T-cell (primary cell): ENCODE data around the gene ASB18. TPM values are rescaled to one million over a fixed set of nuclear protein-coding genes. Genes with fewer than 3 reads are reported as not detected.

Source experiments
- ATAC-seq, 4 experiments: fragments of 200-7000 bp in 3 of 4; fragments of 150-1000 bp in 1 of 4; cut with Tn5 transposase; replicated peaks in 1 of 4; 1 replicate in 3 of 4; 2 replicates in 1 of 4; pipeline ENCODE4 v1.10.0; 2021; ENCODE audit warnings: moderate library complexity in 3 of 4, mild to moderate bottlenecking in 2 of 4, moderate number of reproducible peaks in 1 of 4
- CTCF ChIA-PET, 2 donors: fragments of 300-600 bp; sonication (Branson Sonifier 250); formaldehyde crosslinking; loops; one replicate each; lab custom pipeline; 2022; ENCODE audit warnings: antibody characterized with exemption in 2 of 2; lab: Charles Lee
- POLR2A ChIA-PET, 2 donors: fragments of 300-600 bp; sonication (Branson Sonifier 250); formaldehyde crosslinking; loops; one replicate each; lab custom pipeline; 2022; ENCODE audit warnings: antibody characterized with exemption in 2 of 2; lab: Charles Lee
- DNase-seq, 35 experiments: peaks; one replicate each; pipeline versions ENCODE4 v3.0.0 to v3.0.0-alpha.2; 2013 to 2023
- H3K27ac ChIP-seq: one replicate; pipeline ENCODE4 v1.5.1; 2013; ENCODE audit warnings: low read length
- H3K27me3 ChIP-seq, 2 experiments: replicated peaks in 1 of 2; 1 replicate in 1 of 2; 2 replicates in 1 of 2; pipeline versions ENCODE4 v1.6.1 to v1.7.0; 2013; ENCODE audit warnings: low read length in 1 of 2, mixed read lengths in 1 of 2; ENCODE audit not compliant: control insufficient read depth in 2 of 2, insufficient read depth in 2 of 2; ENCODE audit errors: extremely low read depth in 1 of 2
- H3K36me3 ChIP-seq, 2 donors: 1 replicate in 1 of 2; 2 replicates in 1 of 2; pipeline versions ENCODE4 v1.6.1 to v1.7.0; 2013; ENCODE audit warnings: low read length in 1 of 2; ENCODE audit not compliant: control insufficient read depth in 2 of 2, insufficient read depth in 1 of 2; ENCODE audit errors: extremely low read depth in 1 of 2
- H3K4me1 ChIP-seq, 2 experiments: 1 replicate in 1 of 2; 2 replicates in 1 of 2; pipeline versions ENCODE4 v1.6.1 to v1.7.0; 2013; ENCODE audit warnings: low read length in 2 of 2, mixed read lengths in 1 of 2; ENCODE audit not compliant: insufficient read depth in 2 of 2, control insufficient read depth in 1 of 2; ENCODE audit errors: extremely low read depth in 1 of 2
- H3K4me3 ChIP-seq, 2 donors: 1 replicate in 1 of 2; 2 replicates in 1 of 2; pipeline versions ENCODE4 v1.5.1 to v1.7.0; 2013; ENCODE audit warnings: mild to moderate bottlenecking in 2 of 2, low read length in 1 of 2, moderate library complexity in 1 of 2; ENCODE audit not compliant: control insufficient read depth in 1 of 2; ENCODE audit errors: extremely low read depth in 1 of 2
- H3K9me3 ChIP-seq: 2 replicates; pipeline ENCODE4 v1.7.0; 2013
- H3K27ac Mint-ChIP-seq, 2 donors: one replicate each; pipeline ENCODE4 v1.8.0; 2020 to 2021; ENCODE audit warnings: mild to moderate bottlenecking in 2 of 2, mixed read lengths in 2 of 2
- H3K27me3 Mint-ChIP-seq, 2 donors: one replicate each; pipeline ENCODE4 v1.8.0; 2021 to 2022; ENCODE audit warnings: mixed read lengths in 2 of 2
- H3K36me3 Mint-ChIP-seq: one replicate; pipeline ENCODE4 v1.8.0; 2021; ENCODE audit warnings: mixed read lengths
- H3K4me1 Mint-ChIP-seq, 3 donors: one replicate each; pipeline ENCODE4 v1.8.0; 2020 to 2022; ENCODE audit warnings: mixed read lengths in 3 of 3, mild to moderate bottlenecking in 1 of 3
- H3K4me3 Mint-ChIP-seq, 3 donors: one replicate each; pipeline ENCODE4 v1.8.0; 2020 to 2022; ENCODE audit warnings: mild to moderate bottlenecking in 3 of 3, mixed read lengths in 3 of 3, moderate library complexity in 3 of 3
- H3K9me3 Mint-ChIP-seq, 3 donors: one replicate each; pipeline ENCODE4 v1.8.0; 2020 to 2022; ENCODE audit warnings: mixed read lengths in 3 of 3
- WGBS: methylation state at CpG from one replicate; pipeline ENCODE4 v1.1.5; 2013; ENCODE audit warnings: missing lambda C conversion rate; ENCODE audit not compliant: insufficient coverage; 5-methylcytosine and 5-hydroxymethylcytosine counted together
- total RNA-seq, 35 experiments: library from RNA in 6 of 35; stranded (reverse) in 6 of 35; fragments of 120-200 nt in 1 of 35; gene quantifications; one replicate each; pipeline versions ENCODE4 v1.2.1 to v1.2.4 and lab custom pipeline; 2013 to 2026

The ASB18 gene
- total RNA-seq, 5 donors from 2014 or later (not counting 1 experiment from before 2014, with no cell fraction given): not detected

GRCh38 chr2:236172255-236173035 is 91.8 kb downstream of the ASB18 start:
- Mint-ChIP-seq H3K4me1 (peaks cover 6 to 11% (median 9%) of the 10 kb centered on the region in 3 donors), H3K27me3 (peaks cover 53 to 67% of the 10 kb centered on the region in 2 donors), H3K4me3 (no peak overlapping the region), H3K36me3 (no peaks in the 10 kb centered on the region), H3K27ac (no peak overlapping the region), H3K9me3 (no peaks in the 10 kb centered on the region)
- Histone ChIP-seq H3K9me3 (no peaks in the 10 kb centered on the region), H3K4me3 (no peak overlapping the region), H3K27me3 (peaks cover 27 to 70% of the 10 kb centered on the region in 2 experiments), H3K27ac (no peak overlapping the region), H3K4me1 (no peaks in the 10 kb centered on the region), H3K36me3 (no peaks in the 10 kb centered on the region)
- CTCF ChIA-PET: no interaction called here
- WGBS: 9% methylated on average over 38 of the region's 46 CpGs
- ATAC-seq (no peak), DNase-seq (no peak)
- POLR2A ChIA-PET: no interaction called here

GRCh38 chr2:236171680-236172254 is 92.4 kb downstream of the ASB18 start:
- Mint-ChIP-seq H3K4me3 (no peak overlapping the region), H3K27ac (no peak overlapping the region), H3K27me3 (peaks cover 53 to 64% of the 10 kb centered on the region in 2 donors), H3K36me3 (no peaks in the 10 kb centered on the region), H3K9me3 (no peaks in the 10 kb centered on the region), H3K4me1 (peaks cover 6 to 13% (median 11%) of the 10 kb centered on the region in 3 donors)
- ATAC-seq (no peak), DNase-seq (no peak)
- peaks cover 0 to 3% of the 10 kb centered on the region in 2 experiments for H3K4me1 ChIP-seq
- 13% methylated on average over 9 of the region's 16 CpGs for WGBS
- ChIA-PET CTCF (no interaction called here), POLR2A (no interaction called here)
- H3K4me3 ChIP-seq: no peak overlapping the region
- no peak overlapping the region for H3K27ac ChIP-seq
- H3K9me3 ChIP-seq: no peaks in the 10 kb centered on the region
- peaks cover 27 to 67% of the 10 kb centered on the region in 2 experiments for H3K27me3 ChIP-seq
- no peaks in the 10 kb centered on the region for H3K36me3 ChIP-seq

GRCh38 chr2:236171181-236171679 is 93.0 kb downstream of the ASB18 start:
- Mint-ChIP-seq H3K27me3 (peaks cover 54 to 65% of the 10 kb centered on the region in 2 donors), H3K4me3 (no peak overlapping the region), H3K36me3 (no peaks in the 10 kb centered on the region), H3K4me1 (peaks cover 6 to 18% (median 16%) of the 10 kb centered on the region in 3 donors), H3K9me3 (no peaks in the 10 kb centered on the region), H3K27ac (no peak overlapping the region)
- WGBS: 9% methylated on average over 25 of the region's 27 CpGs
- DNase-seq: no peak
- POLR2A ChIA-PET: no interaction called here
- H3K27me3 ChIP-seq: peaks cover 27 to 67% of the 10 kb centered on the region in 2 experiments
- no peak overlapping the region for H3K27ac ChIP-seq
- H3K36me3 ChIP-seq: no peaks in the 10 kb centered on the region
- CTCF ChIA-PET: no interaction called here
- no peak overlapping the region for H3K4me3 ChIP-seq
- H3K4me1 ChIP-seq: peaks cover 0 to 8% of the 10 kb centered on the region in 2 experiments
- no peak for ATAC-seq
- no peaks in the 10 kb centered on the region for H3K9me3 ChIP-seq

- no peaks in the 10 kb centered on the region for H3K36me3 ChIP-seq
- H3K36me3 Mint-ChIP-seq: no peaks in the 10 kb centered on the region
- DNase-seq (no peak), ATAC-seq (no peak)
- peaks cover 27 to 72% of the 10 kb centered on the region in 2 experiments for H3K27me3 ChIP-seq
- no peak overlapping the region for H3K27ac Mint-ChIP-seq
- H3K9me3 ChIP-seq: no peaks in the 10 kb centered on the region
- ChIA-PET POLR2A (no interaction called here), CTCF (no interaction called here)
- H3K27me3 Mint-ChIP-seq: peaks cover 50 to 66% of the 10 kb centered on the region in 2 donors
- H3K4me3 ChIP-seq: no peak overlapping the region
- H3K27ac ChIP-seq: no peak overlapping the region
- H3K4me1 Mint-ChIP-seq: peaks cover 6 to 23% (median 18%) of the 10 kb centered on the region in 3 donors
- no peak overlapping the region for H3K4me3 Mint-ChIP-seq
- peaks cover 0 to 10% of the 10 kb centered on the region in 2 experiments for H3K4me1 ChIP-seq
- WGBS: 15% methylated on average over 16 of the region's 21 CpGs
- H3K9me3 Mint-ChIP-seq: no peaks in the 10 kb centered on the region
These were observed 93.5 kb downstream of the ASB18 start for GRCh38 chr2:236170590-236171165.

GRCh38 chr2:236169741-236170589 is 94.2 kb downstream of the ASB18 start:
- no peaks in the 10 kb centered on the region for H3K36me3 ChIP-seq
- H3K4me3 ChIP-seq: no peak overlapping the region
- H3K9me3 ChIP-seq: no peaks in the 10 kb centered on the region
- DNase-seq (no peak), ATAC-seq (no peak)
- H3K27ac ChIP-seq: no peak overlapping the region
- Mint-ChIP-seq H3K27ac (no peak overlapping the region), H3K4me3 (peak overlapping the region in 1 of 3 donors; percentile 19), H3K4me1 (peaks cover 7 to 28% (median 20%) of the 10 kb centered on the region in 3 donors), H3K9me3 (no peaks in the 10 kb centered on the region), H3K27me3 (peaks cover 49 to 69% of the 10 kb centered on the region in 2 donors), H3K36me3 (no peaks in the 10 kb centered on the region)
- H3K27me3 ChIP-seq: peaks cover 28 to 74% of the 10 kb centered on the region in 2 experiments
- POLR2A ChIA-PET: no interaction called here
- CTCF ChIA-PET: no interaction called here
- H3K4me1 ChIP-seq: peaks cover 0 to 10% of the 10 kb centered on the region in 2 experiments
- 3% methylated on average over 5 of the region's 38 CpGs for WGBS
